HFF-Myc (cell line): Measurements from ENCODE around the gene TRIO.

Source experiments
- DNase-seq: peaks from one replicate; pipeline ENCODE4 v3.0.0-alpha.2; 2011; ENCODE audit warnings: low read depth; ENCODE audit errors: extremely low read depth
- H3K4me3 ChIP-seq: replicated peaks from 2 replicates; pipeline ENCODE4 v1.5.1; 2011; ENCODE audit warnings: low read depth, mild to moderate bottlenecking, control low read depth, low read length
- CTCF ChIP-seq: IDR thresholded peaks from 2 replicates; pipeline ENCODE4 v1.5.1; 2012; ENCODE audit warnings: mild to moderate bottlenecking, low read depth, low read length, control low read depth; ENCODE audit errors: missing control alignments

Gene TRIO

DNA sequence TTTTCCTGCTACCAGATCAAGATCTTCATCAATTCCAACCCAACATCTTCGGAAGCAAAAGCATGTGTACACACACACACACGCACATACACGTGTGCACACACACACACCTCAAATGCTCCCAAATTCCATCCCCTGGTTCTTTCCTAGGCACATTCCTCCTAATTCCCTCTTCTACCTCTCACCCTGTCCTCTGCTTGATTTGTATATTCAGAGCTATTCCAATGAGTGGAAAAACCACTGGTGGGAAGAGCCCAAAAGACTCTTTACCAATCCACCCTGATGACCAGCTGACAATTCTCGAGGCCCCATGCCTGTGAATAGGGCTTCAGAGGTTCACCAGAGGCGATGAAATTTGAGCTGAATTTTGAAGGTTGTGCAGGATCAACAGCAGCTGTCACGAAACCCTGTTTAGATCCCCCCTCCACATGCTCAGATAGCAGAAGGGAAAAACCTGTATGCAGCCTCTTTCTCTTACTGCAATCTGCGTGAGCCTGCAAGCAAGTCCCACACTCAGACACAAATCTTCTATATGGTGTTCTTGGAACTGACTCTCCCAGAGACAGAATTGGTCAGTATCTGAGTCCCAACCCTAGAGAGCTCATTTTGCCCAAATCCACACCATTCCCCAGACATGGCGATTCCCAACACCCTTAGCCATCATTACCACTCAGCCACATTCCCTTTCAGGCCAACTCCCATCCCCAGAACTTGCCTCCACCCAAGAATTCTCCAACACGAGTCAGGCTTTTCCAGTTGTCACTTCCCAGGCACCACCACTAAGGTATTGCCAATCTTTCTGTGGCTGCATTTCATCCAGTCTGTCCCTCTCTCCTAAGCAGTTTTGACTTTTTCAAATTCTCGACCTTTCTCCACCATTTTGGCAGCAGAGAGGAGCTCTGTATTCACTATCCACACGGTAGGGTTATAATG, 4.3 kb upstream of the TRIO start:
- TF ChIP-seq CTCF = no peak
- H3K4me3 ChIP-seq = no peak overlapping the region
- DNase-seq = no peak

DNA sequence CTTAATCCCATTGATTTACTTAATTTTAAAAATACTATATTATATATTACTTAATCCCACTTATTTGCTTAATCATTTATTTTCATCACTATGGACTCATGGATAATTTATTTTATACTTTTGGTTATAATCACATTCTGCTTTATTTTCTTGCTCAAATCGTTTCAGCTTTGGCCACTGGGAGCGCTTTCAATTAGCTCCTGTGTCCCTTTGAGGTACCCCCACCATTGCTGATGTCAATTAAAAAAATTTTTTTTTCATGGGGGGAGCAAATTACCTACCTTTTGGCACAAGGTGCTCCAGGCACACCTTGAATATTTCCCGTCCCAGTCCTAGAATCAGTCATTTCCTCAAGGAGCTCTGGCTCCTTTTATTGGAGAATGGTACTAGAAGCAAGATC, 1.4 kb upstream of the TRIO start:
- no peak for TF ChIP-seq CTCF
- DNase-seq = no peak
- H3K4me3 ChIP-seq = peak overlapping the region; percentile 65

DNA sequence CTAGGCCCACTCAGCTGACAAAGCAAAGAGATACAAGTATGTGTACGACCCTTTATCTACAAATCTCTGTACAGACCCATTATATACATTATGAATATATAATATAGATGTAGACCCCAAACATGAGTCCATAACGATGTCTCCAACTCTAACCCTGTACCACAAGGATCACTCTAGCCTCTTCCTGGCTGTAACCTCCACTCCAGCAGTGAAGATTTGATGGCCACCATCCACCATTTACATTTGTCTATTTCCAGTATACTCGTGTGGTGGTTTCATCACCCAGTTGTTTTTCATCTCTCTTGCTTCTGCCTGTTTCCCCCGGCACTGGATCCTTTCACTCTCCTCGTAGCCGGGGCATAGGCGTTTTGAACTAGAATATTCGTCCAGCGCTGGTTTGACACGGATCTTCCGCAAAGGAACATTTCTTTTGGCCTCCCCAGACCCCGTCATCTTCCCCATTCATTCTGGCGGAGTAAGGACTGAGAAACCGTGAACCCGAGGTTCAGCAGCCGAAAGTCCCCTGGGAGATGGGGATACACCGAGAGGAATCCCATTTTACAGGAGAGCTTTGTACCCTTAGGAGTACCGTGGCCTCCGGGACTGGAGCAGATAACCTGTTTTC, 828 bp upstream of the TRIO start:
- DNase-seq = no peak
- no peak for TF ChIP-seq CTCF
- H3K4me3 ChIP-seq = peak overlapping the region; percentile 65

- DNase-seq = no peak
- no peak for TF ChIP-seq CTCF
- peak overlapping the region; percentile 95 for H3K4me3 ChIP-seq
Measured at GRCh38 chr5:14143546-14143840, 351 bp downstream of the TRIO start.

DNA sequence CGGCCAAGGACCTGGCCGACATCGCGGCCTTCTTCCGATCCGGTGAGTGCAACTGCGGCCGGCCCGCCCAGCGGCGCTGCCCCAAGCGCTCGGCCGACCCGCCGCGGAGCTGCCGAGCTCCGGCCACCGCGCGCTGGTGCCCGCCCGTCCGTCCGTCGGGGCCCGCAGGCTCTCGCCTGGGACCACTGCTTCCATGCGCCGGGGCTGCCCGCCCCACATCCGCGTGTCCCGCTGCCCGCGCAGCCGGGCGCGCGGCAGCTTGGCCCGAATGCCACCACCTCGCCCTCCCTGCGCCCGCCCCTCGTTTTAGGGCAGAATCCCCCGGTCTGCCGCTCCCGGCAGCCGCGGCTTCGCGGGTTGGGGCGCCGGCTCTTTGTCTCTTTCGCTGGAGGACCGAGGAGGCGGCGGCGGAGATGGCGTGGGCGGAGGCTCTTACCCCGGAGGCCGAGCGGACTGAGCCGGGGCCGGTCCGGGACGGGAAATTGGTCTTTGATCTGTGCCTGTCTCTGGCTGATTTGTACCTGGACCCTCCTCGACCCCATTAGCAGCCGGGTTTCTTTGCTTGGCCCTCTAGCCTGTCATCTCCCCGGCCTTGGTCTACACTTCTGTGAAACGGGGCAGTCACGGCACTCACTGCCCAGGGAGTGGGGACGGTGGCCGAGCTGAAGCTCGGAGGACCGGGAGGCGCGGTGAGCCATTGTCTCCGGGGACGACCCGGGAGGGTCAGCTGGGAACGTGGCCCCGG, 871 bp downstream of the TRIO start:
- no peak for TF ChIP-seq CTCF
- DNase-seq = no peak
- H3K4me3 ChIP-seq = peak overlapping the region; percentile 95

DNA sequence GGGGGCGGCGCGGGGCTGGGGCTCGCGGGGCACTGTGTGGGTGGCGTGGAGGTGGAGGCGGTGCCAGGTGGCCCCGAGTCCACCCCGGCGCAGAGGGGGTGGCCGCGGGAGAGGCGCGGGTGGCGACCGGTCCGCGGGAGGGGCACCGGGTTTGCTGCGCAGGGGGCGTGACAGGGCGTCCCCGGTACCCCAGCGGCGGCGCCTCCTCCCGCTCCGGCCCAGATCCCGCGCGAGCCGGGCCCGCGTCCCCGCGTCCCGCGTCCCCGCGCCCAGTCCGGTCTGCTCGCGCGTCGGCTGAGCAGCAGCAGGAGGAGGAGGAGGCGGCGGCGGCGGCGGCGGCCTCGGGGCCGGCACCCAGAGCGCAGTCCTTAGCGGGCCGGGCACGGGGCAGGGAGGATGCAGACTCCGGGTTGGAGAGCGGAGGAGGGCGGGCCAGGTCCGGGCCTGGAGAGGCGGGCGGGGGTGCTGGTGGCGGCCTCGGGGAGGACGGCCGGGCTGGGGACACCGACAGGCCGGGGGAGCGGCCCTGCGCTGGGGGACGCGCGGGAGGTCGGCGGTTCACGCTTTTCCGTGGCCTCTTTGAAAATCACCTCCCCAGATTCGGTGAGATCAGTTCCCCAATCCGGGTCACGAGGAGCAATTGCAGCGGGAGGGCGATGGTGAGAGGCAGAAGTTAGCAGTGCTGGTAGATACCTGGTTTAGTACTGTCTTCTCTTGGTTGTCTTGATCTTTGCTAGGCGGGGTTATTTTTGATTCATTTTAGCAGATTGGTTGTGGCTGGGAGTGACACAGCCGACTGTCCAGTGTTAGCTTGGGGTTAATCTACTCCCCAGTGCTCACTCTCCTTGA, 1.7 kb downstream of the TRIO start:
- no peak for TF ChIP-seq CTCF
- DNase-seq = no peak
- peak overlapping the region; percentile 95 for H3K4me3 ChIP-seq
